Panc1 (cell line): ENCODE results near the gene PTTG1IP.

Experiments used
- CTCF ChIP-seq: fragments of 450-650 bp; IDR thresholded peaks from 2 replicates; pipeline ENCODE4 v1.5.1; 2017; ENCODE audit warnings: mild to moderate bottlenecking
- POLR2AphosphoS5 ChIP-seq: IDR thresholded peaks from 2 replicates; pipeline ENCODE4 v1.6.1; 2012; ENCODE audit warnings: mild to moderate bottlenecking, low read depth, low read length, moderate library complexity
- TCF7L2 ChIP-seq: IDR thresholded peaks from 2 replicates; pipeline ENCODE4 v1.6.1; 2011; ENCODE audit warnings: mild to moderate bottlenecking, low read depth, low read length, inconsistent platforms

GRCh38 chr21:44883250-44883649, 9.8 kb upstream of the PTTG1IP start:
- TF ChIP-seq CTCF (no peak), POLR2AphosphoS5 (no peak), TCF7L2 (no peak)
